ENCODE results near the gene CYB561D1. TPM values are rescaled to one million over a fixed set of nuclear protein-coding genes. Genes with fewer than 3 reads are reported as not detected.

Gene CYB561D1
- total RNA-seq, 1 donor from 2014 or later, result 8.3 TPM

- intact Hi-C loops (cut with DNase I), result no loop called here
- H3K36me3 ChIP-seq, result no peaks in the 10 kb centered on the region
- H3K4me3 ChIP-seq, result peak overlapping the region; percentile 66 to 72
Observed at GRCh38 chr1:109485001-109485400, 8.9 kb upstream of the CYB561D1 start.

DNA sequence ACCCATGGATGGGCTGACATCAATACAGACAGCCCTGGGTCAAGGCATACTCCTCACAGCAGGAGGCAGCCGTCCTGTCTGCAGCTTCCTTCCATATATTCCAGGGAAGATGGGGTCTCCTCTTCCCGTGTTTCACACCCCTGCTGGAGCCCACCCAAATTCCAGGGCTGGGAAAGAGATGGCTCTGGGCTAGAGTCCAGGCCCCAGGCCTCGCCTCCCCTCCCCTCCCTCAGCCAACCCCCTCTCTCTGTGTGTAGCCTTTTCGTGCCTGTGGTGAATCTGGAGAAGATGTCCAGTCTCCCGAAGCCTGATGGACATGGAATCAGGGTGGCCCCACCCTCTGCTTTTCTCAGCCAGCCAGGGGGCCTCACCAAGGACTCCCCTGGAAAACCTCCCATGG lies 6.6 kb upstream of the CYB561D1 start:
- Histone ChIP-seq H3K27ac (no peak overlapping the region), H3K4me1 (peaks cover 19% of the 10 kb centered on the region), H3K27me3 (no peaks in the 10 kb centered on the region), H3K36me3 (no peaks in the 10 kb centered on the region), H3K9me3 (no peaks in the 10 kb centered on the region), H3K4me3 (no peak overlapping the region)
- TF ChIP-seq POLR2A (IDR thresholded peaks at IDR 0.05) (no peak), CTCF (IDR thresholded peaks at IDR 0.05) (no peak), POLR2AphosphoS5 (IDR thresholded peaks at IDR 0.05; ENCODE audit: insufficient read depth in 1 of 2, low read depth in 1 of 2) (no peak)
- no peak for DNase-seq (ENCODE audit: extremely low spot score in 2 of 2)
- intact Hi-C loops (cut with DNase I), result no loop called here

More at GRCh38 chr1:109485001-109485400, 8.9 kb upstream of the CYB561D1 start:
- H3K9me3 ChIP-seq, result no peaks in the 10 kb centered on the region
- peaks cover 19% of the 10 kb centered on the region for H3K4me1 ChIP-seq
- no peak overlapping the region for H3K27ac ChIP-seq
- DNase-seq (ENCODE audit: extremely low spot score in 2 of 2), result no peak
- TF ChIP-seq POLR2A (IDR thresholded peaks at IDR 0.05), result no peak
- no peak for TF ChIP-seq POLR2AphosphoS5 (IDR thresholded peaks at IDR 0.05; ENCODE audit: insufficient read depth in 1 of 2, low read depth in 1 of 2)
- no peak for TF ChIP-seq CTCF (IDR thresholded peaks at IDR 0.05)
- no peaks in the 10 kb centered on the region for H3K27me3 ChIP-seq

- intact Hi-C loops (cut with DNase I), result no loop called here
- DNase-seq (ENCODE audit: extremely low spot score in 2 of 2), result no peak
- no peaks in the 10 kb centered on the region for H3K9me3 ChIP-seq
- no peaks in the 10 kb centered on the region for H3K27me3 ChIP-seq
- peaks cover 16% of the 10 kb centered on the region for H3K4me1 ChIP-seq
- no peaks in the 10 kb centered on the region for H3K36me3 ChIP-seq
- TF ChIP-seq CTCF (IDR thresholded peaks at IDR 0.05) (no peak), POLR2AphosphoS5 (IDR thresholded peaks at IDR 0.05; ENCODE audit: insufficient read depth in 1 of 2, low read depth in 1 of 2) (no peak), POLR2A (IDR thresholded peaks at IDR 0.05) (no peak)
- H3K27ac ChIP-seq, result no peak overlapping the region
- H3K4me3 ChIP-seq, result no peak overlapping the region
Observed at GRCh38 chr1:109488201-109488600, 5.7 kb upstream of the CYB561D1 start.

GRCh38 chr1:109488696-109489095 lies 5.2 kb upstream of the CYB561D1 start:
- no peak for DNase-seq (ENCODE audit: extremely low spot score in 2 of 2)
- H3K4me1 ChIP-seq, result peaks cover 18% of the 10 kb centered on the region
- H3K27ac ChIP-seq, result no peak overlapping the region
- no peaks in the 10 kb centered on the region for H3K36me3 ChIP-seq
- intact Hi-C loops (cut with DNase I), result no loop called here
- TF ChIP-seq POLR2A (IDR thresholded peaks at IDR 0.05) (no peak), CTCF (IDR thresholded peaks at IDR 0.05) (no peak), POLR2AphosphoS5 (IDR thresholded peaks at IDR 0.05; ENCODE audit: insufficient read depth in 1 of 2, low read depth in 1 of 2) (no peak)
- H3K4me3 ChIP-seq, result no peak overlapping the region
- H3K27me3 ChIP-seq, result no peaks in the 10 kb centered on the region
- H3K9me3 ChIP-seq, result no peaks in the 10 kb centered on the region

DNA sequence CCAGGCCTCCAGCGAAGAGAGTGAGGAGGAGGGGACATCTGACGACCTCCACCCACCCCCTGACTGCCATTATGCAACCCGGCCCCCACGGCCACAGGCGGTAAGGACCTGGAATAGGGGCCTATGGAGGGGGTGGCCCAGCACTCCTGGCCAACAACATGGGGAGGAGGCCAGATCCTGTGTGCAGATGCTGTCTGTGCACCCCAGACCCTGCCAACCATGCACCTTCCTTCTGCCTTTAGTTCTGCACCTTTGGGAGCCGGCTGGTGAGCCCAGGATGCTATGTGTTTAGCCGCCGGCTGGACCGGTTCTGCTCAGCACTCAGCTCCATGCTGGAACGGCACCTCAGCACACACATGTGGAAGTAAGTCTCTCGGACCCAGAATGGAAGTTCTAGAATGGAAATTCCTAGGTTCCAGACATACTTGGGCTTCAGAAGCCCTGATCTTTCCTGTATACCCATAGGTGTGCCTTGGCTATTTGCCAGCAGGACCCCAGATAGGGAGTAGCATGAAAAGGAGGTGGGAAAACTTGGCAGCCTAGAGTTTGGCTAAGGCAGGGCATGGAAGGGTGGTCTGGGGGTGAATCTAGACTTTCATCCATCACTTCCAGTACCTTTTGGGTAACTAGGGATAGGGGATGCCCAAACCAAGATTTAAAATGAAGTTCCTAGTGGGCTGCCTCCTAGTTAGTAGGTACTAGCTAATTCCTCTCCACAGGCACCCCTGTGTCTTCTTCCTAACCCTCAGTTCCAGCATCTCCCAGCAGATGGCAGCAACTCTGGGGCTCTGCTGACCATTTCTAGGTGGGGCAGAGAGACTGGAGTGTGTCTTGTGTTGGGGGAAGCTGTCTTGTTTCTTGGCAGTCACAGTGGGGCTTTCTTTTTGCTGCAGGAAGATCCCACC lies 3.6 kb upstream of the CYB561D1 start:
- intact Hi-C loops (cut with DNase I), result no loop called here
- no peaks in the 10 kb centered on the region for H3K9me3 ChIP-seq
- no peak overlapping the region for H3K4me3 ChIP-seq
- no peaks in the 10 kb centered on the region for H3K27me3 ChIP-seq
- TF ChIP-seq CTCF (IDR thresholded peaks at IDR 0.05), result peak; percentile 30 to 74 (median 58)
- no peak for TF ChIP-seq POLR2A (IDR thresholded peaks at IDR 0.05)
- no peak for TF ChIP-seq POLR2AphosphoS5 (IDR thresholded peaks at IDR 0.05; ENCODE audit: insufficient read depth in 1 of 2, low read depth in 1 of 2)
- no peak for DNase-seq (ENCODE audit: extremely low spot score in 2 of 2)
- peaks cover 17% of the 10 kb centered on the region for H3K4me1 ChIP-seq
- H3K36me3 ChIP-seq, result peaks cover 0 to under 1% of the 10 kb centered on the region in 2 donors
- no peak overlapping the region for H3K27ac ChIP-seq
